ENCODE data around the gene TRPM3.

The TRPM3 gene

GRCh38 chr9:71071633-71072032 is 49.8 kb downstream of the TRPM3 start:
- TF ChIP-seq GLIS3 (CRISPR knock-in tag; IDR thresholded peaks at IDR 0.05) (no peak), POU6F1 (CRISPR knock-in tag; IDR thresholded peaks at IDR 0.05; ENCODE audit: borderline replicate concordance, low read depth) (no peak), ZC3H10 (CRISPR knock-in tag; IDR thresholded peaks at IDR 0.05) (no peak)
- no peak for ATAC-seq

GRCh38 chr9:71058660-71059059 is 62.8 kb downstream of the TRPM3 start:
- TF ChIP-seq SNAI2 (CRISPR knock-in tag; IDR thresholded peaks at IDR 0.05) = no peak
- no peak for TF ChIP-seq BACH2 (CRISPR knock-in tag; IDR thresholded peaks at IDR 0.05; ENCODE audit: borderline replicate concordance)
- TF ChIP-seq CSRNP3 (CRISPR knock-in tag; IDR thresholded peaks at IDR 0.05) = no peak
- no peak for TF ChIP-seq GLIS3 (CRISPR knock-in tag; IDR thresholded peaks at IDR 0.05)
- TF ChIP-seq ZNF70 (CRISPR knock-in tag; IDR thresholded peaks at IDR 0.05) = no peak
- TF ChIP-seq POU6F1 (CRISPR knock-in tag; IDR thresholded peaks at IDR 0.05; ENCODE audit: borderline replicate concordance, low read depth) = no peak
- TF ChIP-seq ZFP3 (CRISPR knock-in tag; IDR thresholded peaks at IDR 0.05) = no peak
- TF ChIP-seq TOX (CRISPR knock-in tag; IDR thresholded peaks at IDR 0.05; ENCODE audit: borderline replicate concordance) = no peak
- no peak for TF ChIP-seq ZNF8 (CRISPR knock-in tag; IDR thresholded peaks at IDR 0.05)
- no peak for TF ChIP-seq ZNF565 (CRISPR knock-in tag; conservative IDR thresholded peaks at IDR 0.05; ENCODE audit: low read depth)
- TF ChIP-seq ZFP30 (CRISPR knock-in tag; IDR thresholded peaks at IDR 0.05) = no peak
- TF ChIP-seq RARB (CRISPR knock-in tag; IDR thresholded peaks at IDR 0.05) = no peak
- TF ChIP-seq ESRRG (CRISPR knock-in tag; IDR thresholded peaks at IDR 0.05) = no peak
- TF ChIP-seq TCF4 (CRISPR knock-in tag; IDR thresholded peaks at IDR 0.05; ENCODE audit: borderline replicate concordance) = no peak
- no peak for TF ChIP-seq PPARA (CRISPR knock-in tag; IDR thresholded peaks at IDR 0.05; ENCODE audit: borderline replicate concordance)
- TF ChIP-seq CSDC2 (CRISPR knock-in tag; IDR thresholded peaks at IDR 0.05) = no peak
- TF ChIP-seq ZC3H10 (CRISPR knock-in tag; IDR thresholded peaks at IDR 0.05) = no peak
- TF ChIP-seq CREB5 (CRISPR knock-in tag; IDR thresholded peaks at IDR 0.05; ENCODE audit: low read depth) = no peak
- no peak for TF ChIP-seq ARNTL (CRISPR knock-in tag; IDR thresholded peaks at IDR 0.05; ENCODE audit: borderline replicate concordance, low read depth)
- no peak for ATAC-seq

- no peak for ATAC-seq
- TF ChIP-seq CSDC2 (CRISPR knock-in tag; IDR thresholded peaks at IDR 0.05) (no peak), SNAI2 (CRISPR knock-in tag; IDR thresholded peaks at IDR 0.05) (no peak), ESRRG (CRISPR knock-in tag; IDR thresholded peaks at IDR 0.05) (no peak), CSRNP3 (CRISPR knock-in tag; IDR thresholded peaks at IDR 0.05) (no peak), TSHZ2 (CRISPR knock-in tag; IDR thresholded peaks at IDR 0.05) (no peak), ZFP3 (CRISPR knock-in tag; IDR thresholded peaks at IDR 0.05) (no peak), ZFP30 (CRISPR knock-in tag; IDR thresholded peaks at IDR 0.05) (no peak), ZC3H10 (CRISPR knock-in tag; IDR thresholded peaks at IDR 0.05) (no peak), TOX (CRISPR knock-in tag; IDR thresholded peaks at IDR 0.05; ENCODE audit: borderline replicate concordance) (no peak), ZNF8 (CRISPR knock-in tag; IDR thresholded peaks at IDR 0.05) (no peak)
Measured at GRCh38 chr9:71052287-71052686, 69.1 kb downstream of the TRPM3 start.

All from SK-N-SH treated with all-trans-retinoic acid at 6 μM for 48 hours (cell line).